ENCODE data around the gene GPR162.
"Not testable (repeated sequence)": the region's sequence is repeated elsewhere in the genome, so short reads cannot be mapped to it uniquely, and the experiment has no call there.

The GPR162 gene

DNA sequence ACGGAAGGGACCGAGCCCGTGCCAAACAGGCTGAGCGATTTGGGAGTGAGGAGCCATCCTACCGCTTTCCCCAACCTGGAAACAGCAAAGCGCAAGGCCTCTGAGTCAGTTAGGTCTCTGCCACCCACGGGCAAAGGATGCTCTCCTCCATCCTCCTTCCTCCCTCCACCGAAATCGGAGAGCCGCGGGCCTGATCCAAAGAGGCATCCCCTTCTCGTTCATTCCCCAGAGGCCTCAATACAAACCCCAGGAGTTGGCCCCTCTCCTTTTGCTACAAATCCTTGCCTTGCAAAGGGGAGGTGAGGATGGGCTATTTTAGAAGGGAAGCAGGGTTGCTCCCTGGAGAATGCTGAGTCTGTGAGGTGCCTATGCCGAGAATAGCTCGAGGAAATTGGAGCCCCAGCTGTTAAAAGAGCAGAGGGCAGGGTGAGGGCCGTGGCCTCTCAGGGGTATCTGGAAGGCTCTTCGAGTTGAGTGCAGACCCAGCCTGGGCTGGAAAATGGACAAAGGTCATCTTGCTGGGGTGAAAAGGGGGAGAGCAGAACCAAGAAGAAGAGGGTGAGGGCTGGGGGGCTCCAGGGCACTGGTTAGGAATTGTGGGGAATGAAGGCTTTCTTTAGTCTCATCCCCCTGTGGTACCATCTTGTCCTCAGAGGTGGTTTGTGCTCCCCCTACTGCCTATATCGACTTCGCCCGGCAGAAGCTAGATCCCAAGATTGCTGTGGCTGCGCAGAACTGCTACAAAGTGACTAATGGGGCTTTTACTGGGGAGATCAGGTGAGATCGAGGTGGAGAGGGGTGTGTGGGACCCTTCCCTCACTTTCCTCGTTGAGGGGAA is 46.8 kb downstream of the GPR162 start:
- Histone ChIP-seq H3K4me3 (ENCODE audit: low read length) (peak overlapping the region; percentile 92), H3K9me3 (replicated peaks; ENCODE audit: insufficient read depth, low read length) (no peaks in the 10 kb centered on the region), H4K20me1 (ENCODE audit: insufficient read depth, low read length) (peaks cover 23% of the 10 kb centered on the region), H3K9ac (ENCODE audit: low read length) (peak overlapping the region; percentile 99), H3K4me1 (ENCODE audit: low read length) (peaks cover 36% of the 10 kb centered on the region), H3K4me2 (ENCODE audit: low read depth, low read length) (peak overlapping the region; percentile 99), H3K36me3 (replicated peaks; ENCODE audit: insufficient read depth, low read length) (peaks cover 4% of the 10 kb centered on the region), H3K27me3 (replicated peaks; ENCODE audit: insufficient read depth, low read length) (no peaks in the 10 kb centered on the region), H2AFZ (ENCODE audit: low read length) (no peak overlapping the region), H3K27ac (ENCODE audit: low read length) (peak overlapping the region; percentile 80; the same call in 1 of the 2 replicates), H3F3A (ENCODE audit: insufficient read depth, low read length) (peaks cover 46% of the 10 kb centered on the region), H3K79me2 (ENCODE audit: low read length) (peaks cover 50% of the 10 kb centered on the region), H3K9me2 (replicated peaks; ENCODE audit: insufficient read depth, low read length) (no peaks in the 10 kb centered on the region)
- DNase-seq: no peak
- no peak for TF ChIP-seq EZH2phosphoT487 (IDR thresholded peaks at IDR 0.05; ENCODE audit: low read length)
- TF ChIP-seq EZH2 (optimal IDR thresholded peaks at IDR 0.05; ENCODE audit: low read depth, low read length): no peak
- TF ChIP-seq CTCF (IDR thresholded peaks at IDR 0.05; ENCODE audit: low read length): peak; percentile 34

DNA sequence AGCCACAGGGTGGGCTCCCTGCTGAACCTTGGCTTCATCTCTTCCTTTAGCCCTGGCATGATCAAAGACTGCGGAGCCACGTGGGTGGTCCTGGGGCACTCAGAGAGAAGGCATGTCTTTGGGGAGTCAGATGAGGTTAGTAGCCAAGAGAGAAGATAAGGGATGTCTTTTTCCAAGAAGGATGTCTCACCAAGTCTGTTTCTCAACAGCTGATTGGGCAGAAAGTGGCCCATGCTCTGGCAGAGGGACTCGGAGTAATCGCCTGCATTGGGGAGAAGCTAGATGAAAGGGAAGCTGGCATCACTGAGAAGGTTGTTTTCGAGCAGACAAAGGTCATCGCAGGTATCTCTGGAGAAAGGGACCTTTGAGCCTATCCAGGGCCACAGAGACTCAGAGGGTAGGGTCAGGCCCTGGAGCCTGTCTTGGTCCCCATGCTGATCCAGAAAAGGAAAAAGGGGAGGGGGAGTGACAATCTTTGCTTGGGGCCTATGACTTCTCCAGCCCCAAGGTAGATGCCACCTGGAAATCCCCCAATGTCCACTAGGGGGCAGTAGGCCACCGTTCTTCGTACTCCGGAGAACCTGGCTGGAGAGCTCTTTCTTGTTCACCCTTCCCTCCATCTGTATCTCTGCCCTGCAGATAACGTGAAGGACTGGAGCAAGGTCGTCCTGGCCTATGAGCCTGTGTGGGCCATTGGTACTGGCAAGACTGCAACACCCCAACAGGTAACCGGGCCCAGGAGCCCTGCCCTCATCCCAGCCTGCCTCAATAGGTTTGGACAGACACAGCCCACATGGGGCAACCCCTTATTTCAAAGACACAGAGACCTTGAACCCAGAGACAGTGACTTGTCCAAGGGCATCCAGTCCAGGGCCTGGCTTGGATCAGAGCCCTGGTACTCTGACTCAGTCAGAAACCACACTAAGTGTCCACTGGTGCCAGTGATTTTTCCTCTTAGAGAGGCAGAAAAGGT is 47.7 kb downstream of the GPR162 start:
- peak overlapping the region; percentile 21; the same call in 1 of the 2 replicates for H3K27ac ChIP-seq (ENCODE audit: low read length)
- H3K9ac ChIP-seq (ENCODE audit: low read length): peak overlapping the region; percentile 99; the same call in 1 of the 2 replicates
- H2AFZ ChIP-seq (ENCODE audit: low read length): no peak overlapping the region
- no peaks in the 10 kb centered on the region for H3K9me2 ChIP-seq (replicated peaks; ENCODE audit: insufficient read depth, low read length)
- H3K27me3 ChIP-seq (replicated peaks; ENCODE audit: insufficient read depth, low read length): no peaks in the 10 kb centered on the region
- peaks cover 23% of the 10 kb centered on the region for H4K20me1 ChIP-seq (ENCODE audit: insufficient read depth, low read length)
- peaks cover 36% of the 10 kb centered on the region for H3K4me1 ChIP-seq (ENCODE audit: low read length)
- no peaks in the 10 kb centered on the region for H3K9me3 ChIP-seq (replicated peaks; ENCODE audit: insufficient read depth, low read length)
- peak overlapping the region; percentile 99 for H3K4me2 ChIP-seq (ENCODE audit: low read depth, low read length)
- peak overlapping the region; percentile 92 for H3K4me3 ChIP-seq (ENCODE audit: low read length)
- no peak for TF ChIP-seq EZH2 (optimal IDR thresholded peaks at IDR 0.05; ENCODE audit: low read depth, low read length)
- TF ChIP-seq CTCF (IDR thresholded peaks at IDR 0.05; ENCODE audit: low read length): peak; percentile 83
- peaks cover 50% of the 10 kb centered on the region for H3K79me2 ChIP-seq (ENCODE audit: low read length)
- H3K36me3 ChIP-seq (replicated peaks; ENCODE audit: insufficient read depth, low read length): peaks cover 4% of the 10 kb centered on the region
- peak; percentile 81 for DNase-seq
- H3F3A ChIP-seq (ENCODE audit: insufficient read depth, low read length): peaks cover 49% of the 10 kb centered on the region

DNA sequence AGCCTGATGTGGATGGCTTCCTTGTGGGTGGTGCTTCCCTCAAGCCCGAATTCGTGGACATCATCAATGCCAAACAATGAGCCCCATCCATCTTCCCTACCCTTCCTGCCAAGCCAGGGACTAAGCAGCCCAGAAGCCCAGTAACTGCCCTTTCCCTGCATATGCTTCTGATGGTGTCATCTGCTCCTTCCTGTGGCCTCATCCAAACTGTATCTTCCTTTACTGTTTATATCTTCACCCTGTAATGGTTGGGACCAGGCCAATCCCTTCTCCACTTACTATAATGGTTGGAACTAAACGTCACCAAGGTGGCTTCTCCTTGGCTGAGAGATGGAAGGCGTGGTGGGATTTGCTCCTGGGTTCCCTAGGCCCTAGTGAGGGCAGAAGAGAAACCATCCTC is 48.7 kb downstream of the GPR162 start:
- Histone ChIP-seq H4K20me1 (ENCODE audit: insufficient read depth, low read length) (peaks cover 23% of the 10 kb centered on the region), H3K79me2 (ENCODE audit: low read length) (peaks cover 50% of the 10 kb centered on the region), H3K4me1 (ENCODE audit: low read length) (peaks cover 36% of the 10 kb centered on the region), H3F3A (ENCODE audit: insufficient read depth, low read length) (peaks cover 49% of the 10 kb centered on the region)
- not testable (repeated sequence) for H3K36me3 ChIP-seq (replicated peaks; ENCODE audit: insufficient read depth, low read length); DNase-seq; H2AFZ ChIP-seq (ENCODE audit: low read length); H3K27me3 ChIP-seq (replicated peaks; ENCODE audit: insufficient read depth, low read length); H3K9me2 ChIP-seq (replicated peaks; ENCODE audit: insufficient read depth, low read length); H3K27ac ChIP-seq (ENCODE audit: low read length); H3K9ac ChIP-seq (ENCODE audit: low read length); H3K4me3 ChIP-seq (ENCODE audit: low read length); H3K4me2 ChIP-seq (ENCODE audit: low read depth, low read length); H3K9me3 ChIP-seq (replicated peaks; ENCODE audit: insufficient read depth, low read length)

All from MM.1S (cell line).